H4 (cell line): ENCODE results near the gene DHDH. TPM values are rescaled to one million over a fixed set of nuclear protein-coding genes. Genes with fewer than 3 reads are reported as not detected.
"Not testable (repeated sequence)": the region's sequence is repeated elsewhere in the genome, so short reads cannot be mapped to it uniquely, and the experiment has no call there.

Source experiments
- DNase-seq: peaks from one replicate; pipeline ENCODE4 v3.0.0-alpha.2; 2015; ENCODE audit warnings: low spot score
- total RNA-seq: library from RNA; depleted of rRNA; stranded (reverse); fragments of >200 nt; shearing (Covaris generic); gene quantifications from 2 replicates; pipeline ENCODE4 v1.2.3, GENCODE V29; 2014

DHDH gene
- total RNA-seq, 1 experiment from 2014 or later, result 0.27 TPM

GRCh38 chr19:48915757-48916156 is 17.7 kb upstream of the DHDH start:
- DNase-seq, result no peak

GRCh38 chr19:48918071-48918470 is 15.4 kb upstream of the DHDH start:
- no peak for DNase-seq

GRCh38 chr19:48918801-48919247 is 14.7 kb upstream of the DHDH start:
- DNase-seq, result no peak

- not testable (repeated sequence) for DNase-seq
Measured at GRCh38 chr19:48919271-48919670, 14.2 kb upstream of the DHDH start.

GRCh38 chr19:48920949-48921348 is 12.6 kb upstream of the DHDH start:
- no peak for DNase-seq

- no peak for DNase-seq
Measured at GRCh38 chr19:48921721-48922500, 11.6 kb upstream of the DHDH start.

- no peak for DNase-seq
Measured at GRCh38 chr19:48922548-48923490, 10.7 kb upstream of the DHDH start.

GRCh38 chr19:48925240-48925843 is 8.2 kb upstream of the DHDH start:
- DNase-seq, result peak; percentile 61

GRCh38 chr19:48925890-48926289 is 7.6 kb upstream of the DHDH start:
- DNase-seq, result not testable (repeated sequence)

- peak; percentile 94 for DNase-seq
Measured at GRCh38 chr19:48926909-48927308, 6.6 kb upstream of the DHDH start.

GRCh38 chr19:48927692-48928091 is 5.8 kb upstream of the DHDH start:
- not testable (repeated sequence) for DNase-seq

GRCh38 chr19:48928164-48929025 is 5.1 kb upstream of the DHDH start:
- no peak for DNase-seq

- DNase-seq, result no peak
Measured at GRCh38 chr19:48934837-48935236, 1.3 kb downstream of the DHDH start.

GRCh38 chr19:48935864-48936263 is 2.4 kb downstream of the DHDH start:
- DNase-seq, result no peak

- DNase-seq, result no peak
Measured at GRCh38 chr19:48938256-48938655, 4.8 kb downstream of the DHDH start.

- DNase-seq, result no peak
Measured at GRCh38 chr19:48940902-48941301, 7.4 kb downstream of the DHDH start.

- no peak for DNase-seq
Measured at GRCh38 chr19:48943081-48943480, 9.6 kb downstream of the DHDH start.

- DNase-seq, result no peak
Measured at GRCh38 chr19:48945415-48945814, 11.9 kb downstream of the DHDH start.

GRCh38 chr19:48945817-48946216 is 12.3 kb downstream of the DHDH start:
- DNase-seq, result no peak

GRCh38 chr19:48946463-48947257 is 13.2 kb downstream of the DHDH start:
- DNase-seq, result no peak

GRCh38 chr19:48947258-48947542 is 13.7 kb downstream of the DHDH start:
- DNase-seq, result no peak
